ES-I3 (cell line): ENCODE measurements around the gene SLC22A23.

Experiments used
- H3K36me3 ChIP-seq: 2 replicates; pipeline ENCODE4 v1.6.1; 2013; ENCODE audit warnings: mild to moderate bottlenecking, low read length, control low read depth, moderate library complexity; ENCODE audit not compliant: insufficient read depth
- H3K4me1 ChIP-seq: 2 replicates; pipeline ENCODE4 v1.6.1; 2013; ENCODE audit warnings: mild to moderate bottlenecking, control low read depth, low read length; ENCODE audit not compliant: insufficient read depth
- H3K9ac ChIP-seq: 2 replicates; pipeline ENCODE4 v1.6.1; 2013; ENCODE audit warnings: low read depth, mild to moderate bottlenecking, low read length, moderate library complexity
- H3K9me3 ChIP-seq: 2 replicates; pipeline ENCODE4 v1.6.1; 2013; ENCODE audit warnings: mild to moderate bottlenecking, low read length, moderate library complexity; ENCODE audit not compliant: control insufficient read depth, insufficient read depth

Gene SLC22A23

GRCh38 chr6:3403238-3404173 lies 53.3 kb downstream of the SLC22A23 start:
- no peak overlapping the region for H3K9ac ChIP-seq
- H3K9me3 ChIP-seq: no peaks in the 10 kb centered on the region
- H3K4me1 ChIP-seq: peaks cover 3% of the 10 kb centered on the region
- H3K36me3 ChIP-seq: no peaks in the 10 kb centered on the region

GRCh38 chr6:3402310-3403237 lies 54.3 kb downstream of the SLC22A23 start:
- no peaks in the 10 kb centered on the region for H3K9me3 ChIP-seq
- no peaks in the 10 kb centered on the region for H3K36me3 ChIP-seq
- H3K9ac ChIP-seq: no peak overlapping the region
- H3K4me1 ChIP-seq: no peaks in the 10 kb centered on the region

GRCh38 chr6:3400162-3400561 lies 56.7 kb downstream of the SLC22A23 start:
- Histone ChIP-seq H3K9me3 (no peaks in the 10 kb centered on the region), H3K9ac (no peak overlapping the region), H3K36me3 (no peaks in the 10 kb centered on the region), H3K4me1 (no peaks in the 10 kb centered on the region)

GRCh38 chr6:3398755-3399696 lies 57.8 kb downstream of the SLC22A23 start:
- Histone ChIP-seq H3K4me1 (no peaks in the 10 kb centered on the region), H3K9me3 (no peaks in the 10 kb centered on the region), H3K36me3 (no peaks in the 10 kb centered on the region), H3K9ac (no peak overlapping the region)

- no peak overlapping the region for H3K9ac ChIP-seq
- H3K4me1 ChIP-seq: no peaks in the 10 kb centered on the region
- no peaks in the 10 kb centered on the region; the same call in 1 of the 2 replicates for H3K36me3 ChIP-seq
- H3K9me3 ChIP-seq: no peaks in the 10 kb centered on the region
Observed at GRCh38 chr6:3398165-3398562, 58.7 kb downstream of the SLC22A23 start.

GRCh38 chr6:3397229-3398164 lies 59.4 kb downstream of the SLC22A23 start:
- no peaks in the 10 kb centered on the region; the same call in 1 of the 2 replicates for H3K36me3 ChIP-seq
- no peak overlapping the region for H3K9ac ChIP-seq
- no peaks in the 10 kb centered on the region for H3K9me3 ChIP-seq
- H3K4me1 ChIP-seq: no peaks in the 10 kb centered on the region

- no peaks in the 10 kb centered on the region for H3K4me1 ChIP-seq
- no peak overlapping the region for H3K9ac ChIP-seq
- H3K9me3 ChIP-seq: no peaks in the 10 kb centered on the region
- no peaks in the 10 kb centered on the region; the same call in 1 of the 2 replicates for H3K36me3 ChIP-seq
Observed at GRCh38 chr6:3396503-3397180, 60.2 kb downstream of the SLC22A23 start.

GRCh38 chr6:3394671-3395070 lies 62.2 kb downstream of the SLC22A23 start:
- no peak overlapping the region for H3K9ac ChIP-seq
- no peaks in the 10 kb centered on the region for H3K4me1 ChIP-seq
- no peaks in the 10 kb centered on the region; the same call in 1 of the 2 replicates for H3K36me3 ChIP-seq
- H3K9me3 ChIP-seq: no peaks in the 10 kb centered on the region

- Histone ChIP-seq H3K36me3 (no peaks in the 10 kb centered on the region; the same call in 1 of the 2 replicates), H3K9ac (no peak overlapping the region), H3K9me3 (no peaks in the 10 kb centered on the region), H3K4me1 (no peaks in the 10 kb centered on the region)
Observed at GRCh38 chr6:3393836-3394202, 63.0 kb downstream of the SLC22A23 start.

- H3K4me1 ChIP-seq: no peaks in the 10 kb centered on the region
- no peaks in the 10 kb centered on the region; the same call in 1 of the 2 replicates for H3K36me3 ChIP-seq
- no peaks in the 10 kb centered on the region for H3K9me3 ChIP-seq
- H3K9ac ChIP-seq: no peak overlapping the region
Observed at GRCh38 chr6:3392930-3393835, 63.7 kb downstream of the SLC22A23 start.

- no peak overlapping the region for H3K9ac ChIP-seq
- H3K4me1 ChIP-seq: no peaks in the 10 kb centered on the region
- no peaks in the 10 kb centered on the region for H3K9me3 ChIP-seq
- H3K36me3 ChIP-seq: no peaks in the 10 kb centered on the region; the same call in 1 of the 2 replicates
Observed at GRCh38 chr6:3391902-3392458, 64.9 kb downstream of the SLC22A23 start.
